ENCODE data around the gene ITPKB.

GRCh38 chr1:226761322-226761721 is 22.2 kb upstream of the ITPKB start:
- TF ChIP-seq, protein P1, sequence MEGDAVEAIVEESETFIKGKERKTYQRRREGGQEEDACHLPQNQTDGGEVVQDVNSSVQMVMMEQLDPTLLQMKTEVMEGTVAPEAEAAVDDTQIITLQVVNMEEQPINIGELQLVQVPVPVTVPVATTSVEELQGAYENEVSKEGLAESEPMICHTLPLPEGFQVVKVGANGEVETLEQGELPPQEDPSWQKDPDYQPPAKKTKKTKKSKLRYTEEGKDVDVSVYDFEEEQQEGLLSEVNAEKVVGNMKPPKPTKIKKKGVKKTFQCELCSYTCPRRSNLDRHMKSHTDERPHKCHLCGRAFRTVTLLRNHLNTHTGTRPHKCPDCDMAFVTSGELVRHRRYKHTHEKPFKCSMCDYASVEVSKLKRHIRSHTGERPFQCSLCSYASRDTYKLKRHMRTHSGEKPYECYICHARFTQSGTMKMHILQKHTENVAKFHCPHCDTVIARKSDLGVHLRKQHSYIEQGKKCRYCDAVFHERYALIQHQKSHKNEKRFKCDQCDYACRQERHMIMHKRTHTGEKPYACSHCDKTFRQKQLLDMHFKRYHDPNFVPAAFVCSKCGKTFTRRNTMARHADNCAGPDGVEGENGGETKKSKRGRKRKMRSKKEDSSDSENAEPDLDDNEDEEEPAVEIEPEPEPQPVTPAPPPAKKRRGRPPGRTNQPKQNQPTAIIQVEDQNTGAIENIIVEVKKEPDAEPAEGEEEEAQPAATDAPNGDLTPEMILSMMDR (conservative IDR thresholded peaks at IDR 0.05; ENCODE audit: low read depth, low read length), result no peak
- TF ChIP-seq EZH2 (IDR thresholded peaks at IDR 0.05; ENCODE audit: low read length, unreplicated experiment), result no peak
- no peak for TF ChIP-seq EZH2phosphoT487 (IDR thresholded peaks at IDR 0.05; ENCODE audit: borderline replicate concordance, low read length)

Data from PC-3 (cell line).